ENCODE results near the gene IGSF3.

DNA sequence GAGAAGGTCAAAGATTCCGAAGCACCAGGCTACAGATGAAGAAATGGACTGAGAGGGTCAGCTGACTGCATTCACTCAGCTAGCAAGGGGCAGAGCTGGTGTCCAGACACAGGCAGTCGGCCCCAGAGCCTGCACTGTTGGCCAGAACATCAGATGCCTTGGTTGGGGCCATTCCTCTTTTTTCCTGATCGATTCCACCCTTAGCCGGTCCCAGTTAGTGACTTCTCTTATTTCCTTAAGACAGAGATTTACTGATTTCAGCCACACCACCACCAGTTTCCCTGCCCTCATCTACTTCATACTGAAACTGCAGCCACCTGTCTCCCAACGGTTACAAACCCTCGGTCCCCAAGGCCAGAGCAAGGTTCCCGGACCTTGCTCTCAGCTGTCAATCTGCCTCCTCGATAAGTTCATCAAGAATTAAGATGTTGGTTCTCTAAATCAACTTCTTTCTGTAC lies 108.2 kb downstream of the IGSF3 start:
- TF ChIP-seq TAF1 (IDR thresholded peaks at IDR 0.05; ENCODE audit: borderline replicate concordance, low read depth, low read length): peak; percentile 66
- peak; percentile 84 for TF ChIP-seq POLR2A (IDR thresholded peaks at IDR 0.05; ENCODE audit: low read depth, low read length)
